ENCODE results near the gene P2RX5. TPM values are rescaled to one million over a fixed set of nuclear protein-coding genes. Genes with fewer than 3 reads are reported as not detected.
"Not testable (repeated sequence)": the region's sequence is repeated elsewhere in the genome, so short reads cannot be mapped to it uniquely, and the experiment has no call there.

Gene P2RX5
- total RNA-seq, 1 experiment from 2014 or later, result not detected

GRCh38 chr17:3712811-3713463 is 17.0 kb upstream of the P2RX5 start:
- peak; percentile 27 for DNase-seq (ENCODE audit: low spot score)

- peak; percentile 22 for DNase-seq (ENCODE audit: low spot score)
Observed at GRCh38 chr17:3710951-3711383, 15.0 kb upstream of the P2RX5 start.

- DNase-seq (ENCODE audit: low spot score), result no peak
Observed at GRCh38 chr17:3708366-3708765, 12.4 kb upstream of the P2RX5 start.

GRCh38 chr17:3705718-3705984 is 9.7 kb upstream of the P2RX5 start:
- not testable (repeated sequence) for DNase-seq (ENCODE audit: low spot score)

GRCh38 chr17:3704931-3705717 is 9.2 kb upstream of the P2RX5 start:
- no peak for DNase-seq (ENCODE audit: low spot score)

GRCh38 chr17:3702041-3702539 is 6.1 kb upstream of the P2RX5 start:
- DNase-seq (ENCODE audit: low spot score), result not testable (repeated sequence)

GRCh38 chr17:3699951-3700350 is 4.0 kb upstream of the P2RX5 start:
- DNase-seq (ENCODE audit: low spot score), result no peak

GRCh38 chr17:3698139-3698538 is 2.2 kb upstream of the P2RX5 start:
- DNase-seq (ENCODE audit: low spot score), result no peak

GRCh38 chr17:3697103-3697476 is 1.1 kb upstream of the P2RX5 start:
- DNase-seq (ENCODE audit: low spot score), result no peak

- no peak for DNase-seq (ENCODE audit: low spot score)
Observed at GRCh38 chr17:3695129-3695722, 729 bp downstream of the P2RX5 start.

GRCh38 chr17:3693829-3694231 is 2.1 kb downstream of the P2RX5 start:
- DNase-seq (ENCODE audit: low spot score), result no peak

GRCh38 chr17:3693141-3693540 is 2.8 kb downstream of the P2RX5 start:
- DNase-seq (ENCODE audit: low spot score), result no peak

GRCh38 chr17:3692346-3692745 is 3.6 kb downstream of the P2RX5 start:
- no peak for DNase-seq (ENCODE audit: low spot score)

GRCh38 chr17:3691617-3692067 is 4.3 kb downstream of the P2RX5 start:
- no peak for DNase-seq (ENCODE audit: low spot score)

GRCh38 chr17:3690094-3690715 is 5.8 kb downstream of the P2RX5 start:
- DNase-seq (ENCODE audit: low spot score), result no peak

GRCh38 chr17:3689262-3690093 is 6.5 kb downstream of the P2RX5 start:
- DNase-seq (ENCODE audit: low spot score), result no peak

- DNase-seq (ENCODE audit: low spot score), result no peak
Observed at GRCh38 chr17:3688852-3689261, 7.1 kb downstream of the P2RX5 start.

- no peak for DNase-seq (ENCODE audit: low spot score)
Observed at GRCh38 chr17:3688027-3688553, 7.9 kb downstream of the P2RX5 start.

GRCh38 chr17:3685174-3685573 is 10.8 kb downstream of the P2RX5 start:
- no peak for DNase-seq (ENCODE audit: low spot score)

- no peak for DNase-seq (ENCODE audit: low spot score)
Observed at GRCh38 chr17:3683054-3683511, 12.9 kb downstream of the P2RX5 start.

- no peak for DNase-seq (ENCODE audit: low spot score)
Observed at GRCh38 chr17:3682033-3682432, 13.9 kb downstream of the P2RX5 start.
